MM.1S (cell line): ENCODE measurements around the gene PLXNA4.

Experiments used
- DNase-seq: peaks from one replicate; pipeline ENCODE4 v3.0.0-alpha.2; 2015
- H2AFZ ChIP-seq: fragments of 300-600 bp; sonication (generic); 2 replicates; pipeline ENCODE4 v1.6.0; 2016; ENCODE audit warnings: antibody characterized with exemption, low read length
- H3F3A ChIP-seq: fragments of 300-600 bp; sonication (generic); 2 replicates; pipeline ENCODE4 v1.6.1; 2016; ENCODE audit warnings: mild to moderate bottlenecking, antibody characterized with exemption, low read length, moderate library complexity, mixed read lengths; ENCODE audit not compliant: insufficient read depth
- H3K27ac ChIP-seq: fragments of 300-600 bp; sonication (generic); 2 replicates; pipeline ENCODE4 v1.5.1; 2016; ENCODE audit warnings: mild to moderate bottlenecking, low read length
- H3K27me3 ChIP-seq: fragments of 300-600 bp; sonication (generic); replicated peaks from 2 replicates; pipeline ENCODE4 v1.6.0; 2016; ENCODE audit warnings: low read length; ENCODE audit not compliant: insufficient read depth
- H3K36me3 ChIP-seq: fragments of 300-600 bp; sonication (generic); replicated peaks from 2 replicates; pipeline ENCODE4 v1.6.1; 2016; ENCODE audit warnings: mild to moderate bottlenecking, low read length, mixed read lengths; ENCODE audit not compliant: insufficient read depth
- H3K4me1 ChIP-seq: fragments of 300-600 bp; sonication (generic); 2 replicates; pipeline ENCODE4 v1.6.1; 2016; ENCODE audit warnings: low read length, mixed read lengths
- H3K4me2 ChIP-seq: fragments of 300-600 bp; sonication (generic); 2 replicates; pipeline ENCODE4 v1.6.0; 2016; ENCODE audit warnings: low read depth, low read length
- H3K4me3 ChIP-seq: fragments of 300-600 bp; sonication (generic); 2 replicates; pipeline ENCODE4 v1.5.1; 2016; ENCODE audit warnings: low read length, mixed read lengths
- H3K79me2 ChIP-seq: fragments of 300-600 bp; sonication (generic); 2 replicates; pipeline ENCODE4 v1.6.1; 2016; ENCODE audit warnings: mixed run types, low read length, mixed read lengths
- H3K9ac ChIP-seq: fragments of 300-600 bp; sonication (generic); 2 replicates; pipeline ENCODE4 v1.6.1; 2016; ENCODE audit warnings: low read length, mixed read lengths
- H3K9me2 ChIP-seq: fragments of 300-600 bp; sonication (generic); replicated peaks from 2 replicates; pipeline ENCODE4 v1.6.1; 2016; ENCODE audit warnings: mild to moderate bottlenecking, low read length, mixed read lengths; ENCODE audit not compliant: insufficient read depth
- H3K9me3 ChIP-seq: fragments of 300-600 bp; sonication (generic); replicated peaks from 2 replicates; pipeline ENCODE4 v1.6.1; 2016; ENCODE audit warnings: mild to moderate bottlenecking, low read length, mixed read lengths; ENCODE audit not compliant: insufficient read depth
- H4K20me1 ChIP-seq: fragments of 300-600 bp; sonication (generic); 2 replicates; pipeline ENCODE4 v1.6.1; 2016; ENCODE audit warnings: mild to moderate bottlenecking, low read length, moderate library complexity, mixed read lengths; ENCODE audit not compliant: insufficient read depth
- CTCF ChIP-seq: fragments of 300-600 bp; sonication (generic); IDR thresholded peaks from 2 replicates; pipeline ENCODE4 v1.5.1; 2016; ENCODE audit warnings: antibody characterized with exemption, low read length, mixed read lengths
- EZH2 ChIP-seq: fragments of 300-600 bp; sonication (generic); optimal IDR thresholded peaks from 2 replicates; pipeline ENCODE3; 2017; ENCODE audit warnings: low read depth, mild to moderate bottlenecking, antibody characterized with exemption, low read length, mixed read lengths
- EZH2phosphoT487 ChIP-seq: fragments of 300-600 bp; sonication (generic); IDR thresholded peaks from 2 replicates; pipeline ENCODE4 v1.6.1; 2018; ENCODE audit warnings: antibody characterized with exemption, low read length

PLXNA4 gene

GRCh38 chr7:132511387-132511786 is 64.9 kb downstream of the PLXNA4 start:
- Histone ChIP-seq H3F3A (no peaks in the 10 kb centered on the region), H2AFZ (no peak overlapping the region), H3K27ac (peak overlapping the region; percentile 5; the same call in 1 of the 2 replicates), H3K4me3 (no peak overlapping the region), H3K36me3 (no peaks in the 10 kb centered on the region), H3K27me3 (no peaks in the 10 kb centered on the region), H3K4me1 (peaks cover 23% of the 10 kb centered on the region), H3K9me2 (no peaks in the 10 kb centered on the region), H3K9ac (0 out of 2 replicates have a peak overlapping the region, but pooled peaks have one; percentile 4), H4K20me1 (no peaks in the 10 kb centered on the region), H3K79me2 (no peaks in the 10 kb centered on the region), H3K9me3 (no peaks in the 10 kb centered on the region), H3K4me2 (peak overlapping the region; percentile 22; the same call in 1 of the 2 replicates)
- DNase-seq, result peak; percentile 90
- TF ChIP-seq EZH2, result no peak
- no peak for TF ChIP-seq CTCF

GRCh38 chr7:132509643-132510042 is 66.6 kb downstream of the PLXNA4 start:
- Histone ChIP-seq H3K4me2 (no peak overlapping the region), H3K79me2 (no peaks in the 10 kb centered on the region), H3K27ac (no peak overlapping the region), H3K36me3 (no peaks in the 10 kb centered on the region), H2AFZ (no peak overlapping the region), H3K9me2 (no peaks in the 10 kb centered on the region), H3K4me1 (peaks cover 23% of the 10 kb centered on the region), H3K27me3 (no peaks in the 10 kb centered on the region), H3K9ac (no peak overlapping the region), H3F3A (no peaks in the 10 kb centered on the region), H3K9me3 (no peaks in the 10 kb centered on the region), H4K20me1 (no peaks in the 10 kb centered on the region), H3K4me3 (no peak overlapping the region)
- DNase-seq, result peak; percentile 18
- TF ChIP-seq CTCF (no peak), EZH2 (no peak), EZH2phosphoT487 (no peak)

GRCh38 chr7:132508724-132509353 is 67.4 kb downstream of the PLXNA4 start:
- no peak overlapping the region for H3K4me2 ChIP-seq
- no peak overlapping the region for H3K9ac ChIP-seq
- no peaks in the 10 kb centered on the region for H3F3A ChIP-seq
- peaks cover 23% of the 10 kb centered on the region for H3K4me1 ChIP-seq
- H4K20me1 ChIP-seq, result no peaks in the 10 kb centered on the region
- no peak overlapping the region for H3K27ac ChIP-seq
- no peak for TF ChIP-seq CTCF
- TF ChIP-seq EZH2phosphoT487, result no peak
- no peak for TF ChIP-seq EZH2
- DNase-seq, result no peak
- no peaks in the 10 kb centered on the region for H3K36me3 ChIP-seq
- no peaks in the 10 kb centered on the region for H3K27me3 ChIP-seq
- H3K4me3 ChIP-seq, result no peak overlapping the region
- no peaks in the 10 kb centered on the region for H3K9me3 ChIP-seq
- no peak overlapping the region for H2AFZ ChIP-seq
- H3K9me2 ChIP-seq, result no peaks in the 10 kb centered on the region
- H3K79me2 ChIP-seq, result no peaks in the 10 kb centered on the region
